Activated T-cell treated with anti-CD3 and anti-CD28 coated beads for 24 hours (primary cell): ENCODE data around the gene HOXA13.

ENCODE experiments used
- DNase-seq: peaks from one replicate; pipeline ENCODE4 v3.0.0-alpha.2; 2020; ENCODE audit warnings: low read depth

Gene HOXA13

DNA sequence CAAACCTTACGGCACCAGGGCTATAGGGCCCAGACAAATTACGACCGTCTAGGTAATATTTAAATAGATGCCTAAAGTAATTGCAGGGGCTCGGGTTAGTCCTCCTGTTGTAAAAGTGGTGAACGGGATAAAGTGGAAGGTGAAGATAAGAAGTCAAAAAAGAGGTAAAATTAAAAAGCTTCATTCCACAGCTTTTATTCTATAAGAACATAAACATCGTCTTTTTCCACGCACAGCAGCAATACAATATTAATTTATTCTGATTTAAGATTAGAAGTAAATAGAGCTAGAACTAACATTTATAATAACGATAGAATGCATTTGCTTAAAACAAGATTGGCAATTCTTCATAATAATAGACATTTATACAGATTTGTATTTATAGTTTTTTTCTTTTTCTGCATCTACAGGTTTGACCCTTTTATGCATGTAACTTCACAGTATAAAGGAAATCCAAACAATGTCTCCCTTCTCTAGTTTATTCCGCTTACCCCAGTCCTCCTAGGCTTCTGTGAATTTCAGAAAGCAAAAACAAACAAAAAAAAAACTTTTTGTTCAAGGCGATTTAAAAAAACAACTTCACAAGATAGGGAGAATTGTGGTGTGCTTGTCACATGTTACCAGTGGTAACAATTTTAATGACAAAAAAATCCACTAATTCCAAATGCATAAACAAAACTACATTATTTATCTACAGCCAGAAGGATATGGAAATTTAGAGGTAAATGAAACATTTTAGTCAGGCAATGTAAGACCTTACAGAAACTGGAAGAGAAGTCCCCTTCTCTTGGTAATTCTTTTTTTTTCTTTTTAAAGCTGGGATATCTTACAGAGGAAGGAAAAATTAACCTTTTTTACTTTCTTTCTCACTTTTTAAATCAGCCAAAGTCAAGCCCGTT is 29.2 kb downstream of the HOXA13 start:
- DNase-seq = no peak

GRCh38 chr7:27169658-27170425 is 30.0 kb downstream of the HOXA13 start:
- DNase-seq = no peak

GRCh38 chr7:27168265-27168947 is 31.5 kb downstream of the HOXA13 start:
- DNase-seq = no peak

- DNase-seq = no peak
These were observed 32.0 kb downstream of the HOXA13 start for GRCh38 chr7:27167916-27168264.

DNA sequence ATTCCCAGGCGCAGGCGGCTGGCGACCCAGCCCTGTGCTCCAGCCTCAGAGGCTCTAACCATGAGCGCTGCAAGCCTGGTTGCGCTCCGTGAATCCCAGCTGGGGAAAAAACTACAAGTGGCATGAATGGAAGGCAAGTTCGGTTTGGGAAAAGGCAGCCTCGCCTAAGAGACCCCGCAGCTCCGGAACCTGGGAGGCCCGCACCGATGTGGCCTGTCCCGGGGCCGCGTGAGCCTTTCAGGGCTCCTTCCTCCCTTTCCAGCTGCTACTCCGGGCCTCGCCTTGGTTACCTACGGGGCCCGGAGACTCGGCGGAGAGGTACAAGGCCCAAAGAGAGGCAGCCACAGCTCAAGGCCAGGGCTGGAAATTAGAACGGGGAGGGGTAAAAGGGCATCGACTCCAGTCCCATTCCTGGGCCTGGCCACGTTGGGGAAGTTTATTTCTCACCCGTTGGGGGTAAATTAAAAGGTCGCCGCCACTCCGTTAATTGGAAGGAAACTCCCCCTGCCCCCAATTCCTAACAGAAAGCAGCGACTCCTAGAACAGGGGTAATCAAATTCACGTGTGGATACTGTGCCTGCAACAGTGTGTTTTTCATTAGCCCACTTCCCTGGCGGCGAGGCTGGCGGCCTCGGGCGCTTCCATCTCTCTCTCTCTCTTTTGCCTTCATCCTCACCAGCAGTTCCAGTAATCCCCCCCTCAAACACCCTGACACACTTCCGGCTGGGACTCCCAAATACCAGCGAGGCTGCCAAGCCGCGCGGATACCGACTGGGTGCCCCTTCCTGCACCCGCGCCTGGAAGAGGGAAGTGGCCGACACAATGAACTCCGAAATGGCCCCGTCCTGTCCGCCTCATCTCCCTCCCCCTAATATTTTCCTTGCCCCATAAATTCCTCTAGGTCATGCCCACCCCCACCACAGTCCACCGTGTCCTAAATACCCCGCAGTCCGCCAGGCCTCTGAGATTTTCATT is 33.1 kb downstream of the HOXA13 start:
- no peak for DNase-seq

- no peak for DNase-seq
These were observed 33.8 kb downstream of the HOXA13 start for GRCh38 chr7:27165996-27166530.

DNA sequence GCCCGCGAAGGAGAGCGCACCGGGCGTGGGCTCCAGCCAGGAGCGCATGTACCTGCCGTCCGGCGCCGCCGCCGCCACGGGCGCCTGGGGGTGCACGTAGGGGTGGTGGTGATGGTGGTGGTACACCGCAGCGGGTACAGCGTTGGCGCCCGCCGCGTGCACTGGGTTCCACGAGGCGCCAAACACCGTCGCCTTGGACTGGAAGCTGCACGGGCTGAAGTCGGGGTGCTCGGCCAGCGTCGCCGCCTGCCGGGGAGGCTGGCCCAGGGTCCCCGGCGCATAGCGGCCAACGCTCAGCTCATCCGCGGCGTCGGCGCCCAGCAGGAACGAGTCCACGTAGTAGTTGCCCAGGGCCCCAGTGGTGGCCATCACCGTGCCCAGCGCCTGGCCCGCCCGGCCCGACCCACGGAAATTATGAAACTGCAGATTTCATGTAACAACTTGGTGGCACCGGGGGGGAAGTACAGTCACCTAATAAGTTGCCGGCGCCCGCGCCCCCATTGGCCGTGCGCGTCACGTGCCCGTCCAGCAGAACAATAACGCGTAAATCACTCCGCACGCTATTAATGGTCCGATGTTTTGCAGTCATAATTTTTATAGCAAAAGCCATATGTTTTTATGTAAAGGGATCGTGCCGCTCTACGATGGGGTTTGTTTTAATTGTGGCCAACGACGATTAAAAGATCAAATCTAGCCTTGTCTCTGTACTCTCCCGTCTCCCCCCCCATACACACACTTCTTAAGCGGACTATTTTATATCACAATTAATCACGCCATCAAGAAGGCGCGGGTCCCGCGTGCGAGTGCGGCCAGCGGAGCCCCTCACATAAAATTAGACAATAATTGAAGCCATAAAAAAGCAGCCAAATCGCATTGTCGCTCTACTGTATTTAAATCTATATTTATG is 34.5 kb downstream of the HOXA13 start, which contains the start of gene HOXA9:
TSS of gene HOXA9 (minus strand) at position 449 of the 907 bp plus-strand sequence. CDS start at position 369, 80 bp downstream.
- no peak for DNase-seq

DNA sequence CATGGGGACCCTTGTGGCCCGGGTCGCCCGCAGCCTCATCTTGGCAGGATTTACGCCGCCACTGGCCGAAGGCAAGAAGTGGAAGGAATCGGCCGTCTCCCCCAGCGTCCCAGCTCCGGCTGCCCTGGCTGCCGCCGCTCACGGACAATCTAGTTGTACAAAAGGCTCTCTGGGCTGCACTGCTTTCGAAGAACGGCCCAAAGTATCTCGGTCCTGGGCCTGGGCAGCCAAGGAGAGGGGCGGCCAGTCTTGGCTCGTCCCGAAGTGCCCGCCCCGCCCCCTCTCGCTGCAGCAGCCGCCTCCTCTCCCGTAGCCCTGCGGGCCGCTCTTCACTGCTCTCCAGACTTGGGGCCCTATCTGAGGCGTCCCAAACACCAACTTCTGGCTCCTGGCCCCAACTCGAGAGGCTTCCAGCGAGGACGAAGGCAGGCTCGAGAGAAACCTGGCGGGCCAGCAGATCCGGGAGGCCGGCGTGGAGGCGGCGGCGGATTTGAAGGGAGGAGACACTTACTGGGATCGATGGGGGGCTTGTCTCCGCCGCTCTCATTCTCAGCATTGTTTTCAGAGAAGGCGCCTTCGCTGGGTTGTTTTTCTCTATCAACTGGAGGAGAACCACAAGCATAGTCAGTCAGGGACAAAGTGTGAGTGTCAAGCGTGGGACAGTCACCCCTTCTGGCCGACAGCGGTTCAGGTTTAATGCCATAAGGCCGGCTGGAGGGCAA is 35.4 kb downstream of the HOXA13 start:
- no peak for DNase-seq

DNA sequence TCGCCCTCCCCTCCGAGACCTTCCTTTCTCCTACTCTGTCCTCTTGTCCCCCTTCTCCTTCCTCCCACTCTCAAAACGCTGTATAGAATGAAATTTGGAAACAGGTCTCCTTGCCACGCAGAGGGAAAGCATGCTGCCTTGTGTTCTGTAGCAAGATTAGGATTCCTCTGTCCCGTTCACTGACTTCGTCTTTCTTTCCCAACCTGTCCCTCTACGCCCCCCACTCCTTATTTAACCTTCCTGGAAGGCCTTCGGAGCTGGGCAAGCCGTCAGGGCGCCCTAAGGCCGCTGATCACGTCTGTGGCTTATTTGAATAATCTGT is 35.9 kb downstream of the HOXA13 start:
- DNase-seq = no peak

DNA sequence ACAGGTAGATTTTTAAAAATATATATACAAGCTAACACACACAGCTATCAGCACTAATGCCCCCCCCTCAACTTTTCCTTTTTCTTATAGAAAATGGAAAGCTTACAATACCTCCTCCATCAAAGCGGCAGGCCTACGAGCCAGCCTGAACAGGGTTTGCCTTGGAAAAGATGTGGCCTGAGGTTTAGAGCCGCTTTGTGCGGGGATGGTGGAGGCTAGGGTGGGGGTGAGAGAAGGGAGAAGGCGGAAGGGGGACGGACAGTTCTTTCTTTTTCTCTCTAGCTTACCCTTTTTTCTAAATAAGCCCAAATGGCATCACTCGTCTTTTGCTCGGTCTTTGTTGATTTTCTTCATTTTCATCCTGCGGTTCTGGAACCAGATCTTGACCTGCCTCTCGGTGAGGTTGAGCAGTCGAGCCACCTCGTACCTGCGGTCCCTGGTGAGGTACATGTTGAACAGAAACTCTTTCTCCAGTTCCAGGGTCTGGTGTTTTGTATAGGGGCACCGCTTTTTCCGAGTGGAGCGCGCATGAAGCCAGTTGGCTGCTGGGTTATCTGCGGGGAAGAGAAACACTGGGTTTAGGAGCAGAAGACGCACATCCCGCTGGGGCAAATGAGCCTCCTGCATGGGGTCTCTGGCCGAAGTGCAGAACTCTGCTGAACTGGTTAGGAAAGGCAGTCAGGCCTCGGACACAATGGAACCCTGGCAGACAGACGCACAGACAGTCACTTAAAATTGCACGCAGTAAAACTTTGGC is 36.4 kb downstream of the HOXA13 start:
- DNase-seq = no peak

DNA sequence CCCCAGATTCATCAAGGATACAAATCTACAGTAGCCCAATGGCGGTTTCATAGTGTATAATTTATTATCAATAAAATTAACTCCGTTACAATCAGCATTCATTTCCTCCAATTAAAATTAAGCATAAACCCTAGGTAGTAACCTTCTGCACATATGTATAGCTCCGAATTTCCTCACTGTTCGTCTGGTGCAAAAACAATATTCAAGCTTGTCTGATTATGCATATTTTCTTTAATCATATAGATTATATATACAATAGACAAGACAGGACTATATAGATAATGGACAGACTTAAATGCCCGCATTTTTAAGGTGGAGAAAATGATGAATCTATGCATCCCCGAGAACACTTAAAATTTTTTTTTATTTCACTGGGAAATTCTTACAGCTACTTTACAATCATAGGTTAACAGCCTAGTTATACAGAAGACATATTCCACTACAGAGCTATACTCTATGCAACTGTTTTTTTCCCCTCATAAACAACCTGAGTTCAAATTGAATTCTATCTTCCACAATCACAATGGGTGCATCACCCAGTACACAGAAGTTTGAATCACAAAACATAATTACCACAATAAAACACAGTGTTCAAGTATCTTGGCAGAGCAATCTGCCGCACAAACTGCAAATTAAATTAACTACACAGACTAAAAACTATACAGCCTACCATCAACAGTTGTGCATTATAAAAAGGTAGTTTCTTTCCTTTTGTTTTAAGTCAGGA is 37.2 kb downstream of the HOXA13 start:
- DNase-seq = no peak

- no peak for DNase-seq
These were observed 38.0 kb downstream of the HOXA13 start for GRCh38 chr7:27161721-27162560.

- no peak for DNase-seq
These were observed 38.6 kb downstream of the HOXA13 start for GRCh38 chr7:27161214-27161720.

DNA sequence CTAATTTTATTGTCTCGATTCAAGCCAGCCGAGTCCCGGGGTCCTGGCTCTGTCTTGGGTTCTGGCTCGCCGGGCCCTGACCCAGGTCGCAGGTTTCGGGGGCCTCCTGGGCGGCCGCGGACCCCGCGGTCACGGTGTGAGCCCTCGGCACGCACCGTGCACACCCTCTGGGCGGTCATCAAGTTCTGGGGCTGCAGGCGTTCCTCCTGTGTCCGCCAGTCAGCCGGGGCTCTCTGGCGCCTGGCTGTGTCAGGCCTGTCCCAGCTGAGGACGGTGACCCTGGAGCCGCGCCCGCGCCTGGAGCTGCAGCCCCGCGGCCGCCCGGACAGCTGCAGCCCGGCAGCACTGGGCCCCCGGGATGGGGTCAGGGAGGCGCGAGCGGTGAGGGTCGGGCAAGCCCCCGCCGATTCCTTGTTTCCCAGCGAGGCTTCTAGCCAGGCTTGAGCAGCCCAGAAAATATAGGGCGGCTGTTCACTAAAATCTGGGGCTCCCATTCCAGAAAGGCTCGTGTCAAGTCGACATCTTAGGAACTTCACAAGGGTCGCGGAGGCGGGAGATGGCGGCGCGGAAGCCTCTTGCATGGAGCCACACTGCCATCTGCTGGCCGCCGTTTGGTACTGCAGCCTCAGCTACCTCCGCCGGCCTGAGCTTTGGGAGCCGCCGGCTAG is 39.2 kb downstream of the HOXA13 start:
- DNase-seq = peak; percentile 80

- DNase-seq = no peak
These were observed 39.7 kb downstream of the HOXA13 start for GRCh38 chr7:27160145-27160545.
